Breast epithelium (tissue), 3 donors: Measurements from ENCODE around the gene PRR18.

Source experiments
- CTCF ChIP-seq, 3 donors: fragments of 450-650 bp; IDR thresholded peaks; one replicate each; pipeline ENCODE4 v1.5.1; 2016 to 2017; ENCODE audit warnings: antibody characterized with exemption in 3 of 3, mild to moderate bottlenecking in 3 of 3, moderate library complexity in 3 of 3
- POLR2AphosphoS5 ChIP-seq, 3 donors: sonication (generic); formaldehyde crosslinking; IDR thresholded peaks; one replicate each; pipeline ENCODE4 v1.6.1; 2017; ENCODE audit warnings: antibody characterized with exemption in 3 of 3

- no peak for TF ChIP-seq CTCF (IDR thresholded peaks at IDR 0.05)
- TF ChIP-seq POLR2AphosphoS5 (IDR thresholded peaks at IDR 0.05): no peak
Measured at GRCh38 chr6:166355552-166355951, 47.4 kb upstream of the PRR18 start.
